ENCODE measurements around the gene B3GNT9. TPM values are rescaled to one million over a fixed set of nuclear protein-coding genes. Genes with fewer than 3 reads are reported as not detected.

Gene B3GNT9
- total RNA-seq, 4 donors from 2014 or later = 2.8 to 5.9 (median 4.6) TPM

- TF ChIP-seq, protein P1, sequence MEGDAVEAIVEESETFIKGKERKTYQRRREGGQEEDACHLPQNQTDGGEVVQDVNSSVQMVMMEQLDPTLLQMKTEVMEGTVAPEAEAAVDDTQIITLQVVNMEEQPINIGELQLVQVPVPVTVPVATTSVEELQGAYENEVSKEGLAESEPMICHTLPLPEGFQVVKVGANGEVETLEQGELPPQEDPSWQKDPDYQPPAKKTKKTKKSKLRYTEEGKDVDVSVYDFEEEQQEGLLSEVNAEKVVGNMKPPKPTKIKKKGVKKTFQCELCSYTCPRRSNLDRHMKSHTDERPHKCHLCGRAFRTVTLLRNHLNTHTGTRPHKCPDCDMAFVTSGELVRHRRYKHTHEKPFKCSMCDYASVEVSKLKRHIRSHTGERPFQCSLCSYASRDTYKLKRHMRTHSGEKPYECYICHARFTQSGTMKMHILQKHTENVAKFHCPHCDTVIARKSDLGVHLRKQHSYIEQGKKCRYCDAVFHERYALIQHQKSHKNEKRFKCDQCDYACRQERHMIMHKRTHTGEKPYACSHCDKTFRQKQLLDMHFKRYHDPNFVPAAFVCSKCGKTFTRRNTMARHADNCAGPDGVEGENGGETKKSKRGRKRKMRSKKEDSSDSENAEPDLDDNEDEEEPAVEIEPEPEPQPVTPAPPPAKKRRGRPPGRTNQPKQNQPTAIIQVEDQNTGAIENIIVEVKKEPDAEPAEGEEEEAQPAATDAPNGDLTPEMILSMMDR (IDR thresholded peaks at IDR 0.05; ENCODE audit: low read depth) = no peak
These were observed 8.1 kb upstream of the B3GNT9 start for GRCh38 chr16:67158637-67159600.

DNA sequence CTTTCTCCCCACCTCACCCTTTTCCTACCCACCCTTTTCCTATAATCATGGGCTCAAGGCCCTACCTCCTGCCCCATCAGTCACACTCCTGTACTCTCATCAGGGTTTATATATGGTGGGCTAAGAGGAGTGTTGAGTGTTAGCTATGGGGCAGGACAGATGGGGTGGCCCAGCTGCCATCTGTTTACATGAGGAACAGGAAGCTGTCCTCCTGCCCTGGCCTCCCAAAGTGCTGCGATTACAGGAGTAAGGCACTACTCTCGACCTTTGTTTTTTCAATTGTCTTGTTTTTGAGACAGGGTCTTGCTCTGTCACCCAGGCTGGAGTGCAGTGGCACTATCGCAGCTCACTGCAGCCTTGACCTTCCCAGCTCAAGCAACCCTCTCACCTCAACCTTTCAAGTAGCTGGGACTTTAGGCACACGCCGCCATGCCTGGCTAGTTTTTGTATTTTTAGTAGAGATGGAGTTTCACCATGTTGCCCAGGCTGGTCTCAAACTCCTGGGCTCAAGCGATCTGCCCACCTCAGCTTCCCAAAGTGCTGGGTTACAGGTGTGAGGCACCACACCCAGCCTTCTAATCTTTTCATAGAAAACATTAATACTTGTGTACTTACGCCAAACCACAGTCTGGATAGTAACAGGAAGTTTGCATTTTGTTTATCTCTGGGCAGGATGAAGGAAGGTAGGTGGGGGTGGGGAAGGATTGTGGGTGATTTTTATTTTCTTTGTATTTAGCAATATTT lies 7.3 kb upstream of the B3GNT9 start:
- TF ChIP-seq, protein P1 (IDR thresholded peaks at IDR 0.05; ENCODE audit: low read depth) = no peak

DNA sequence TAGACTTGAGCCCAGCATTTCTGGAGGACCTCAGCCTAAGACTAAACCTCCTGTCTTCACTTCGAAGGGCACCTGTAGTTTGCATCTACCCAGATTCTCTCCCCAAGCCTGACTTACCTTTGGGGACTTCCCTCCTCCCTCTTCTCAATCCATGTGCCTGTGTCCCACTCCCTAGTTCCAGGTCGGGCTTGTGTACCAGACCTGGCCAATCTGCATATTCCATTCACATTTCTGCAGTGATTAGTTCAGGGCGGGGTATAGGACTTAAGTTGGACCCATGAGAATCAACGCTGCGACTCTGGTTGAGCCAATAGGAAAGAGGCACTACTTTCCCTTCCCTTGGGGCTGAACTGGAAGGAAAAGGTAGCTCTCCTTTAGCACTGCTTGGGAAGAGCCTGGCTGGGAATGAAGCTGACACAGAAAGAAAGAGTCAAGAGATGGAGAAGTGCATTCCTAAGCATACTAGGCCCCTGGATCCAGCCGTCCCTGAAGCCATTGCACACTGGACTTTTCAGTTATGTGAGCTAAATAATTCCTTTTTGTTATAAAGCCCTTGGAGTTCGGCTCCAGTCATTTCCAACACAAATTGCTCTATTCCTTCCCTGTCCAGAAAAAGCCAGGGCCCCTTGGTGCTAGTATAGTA lies 6.4 kb upstream of the B3GNT9 start:
- TF ChIP-seq, protein P1 (IDR thresholded peaks at IDR 0.05; ENCODE audit: low read depth) = no peak

DNA sequence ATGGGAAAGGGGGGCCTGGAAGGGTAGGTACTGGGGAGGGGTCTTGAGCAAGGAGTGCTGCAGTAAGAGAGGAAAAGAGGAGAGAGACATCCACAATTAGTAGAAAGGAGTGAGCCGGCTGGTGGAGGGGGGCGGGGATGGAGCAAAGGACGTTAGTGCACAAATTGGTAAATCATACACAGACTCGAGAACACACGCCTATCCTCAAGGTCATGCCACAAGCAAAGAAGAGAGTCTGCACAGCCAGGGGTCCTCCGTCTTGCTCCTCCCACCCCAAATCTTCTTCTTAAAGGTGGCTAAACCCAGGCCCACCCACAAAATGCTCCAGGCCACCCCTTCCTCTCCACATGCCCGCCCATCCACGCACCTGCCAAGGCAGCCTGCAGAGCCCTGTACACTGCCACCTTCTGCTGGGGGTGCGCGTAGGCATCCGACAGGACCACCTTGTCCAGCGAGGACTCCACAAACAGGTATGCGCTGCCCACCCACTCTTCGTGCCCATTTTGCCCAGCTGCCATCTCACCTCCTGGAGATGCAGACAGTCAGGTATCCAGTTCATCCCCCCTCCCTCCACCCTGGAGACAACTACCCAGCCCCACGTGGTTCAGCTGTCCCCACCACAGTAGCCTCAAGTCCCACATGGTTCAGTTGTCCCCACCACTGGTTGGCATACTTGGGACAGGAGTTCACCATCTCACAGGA lies 5.5 kb upstream of the B3GNT9 start:
- TF ChIP-seq, protein P1 (IDR thresholded peaks at IDR 0.05; ENCODE audit: low read depth) = no peak

DNA sequence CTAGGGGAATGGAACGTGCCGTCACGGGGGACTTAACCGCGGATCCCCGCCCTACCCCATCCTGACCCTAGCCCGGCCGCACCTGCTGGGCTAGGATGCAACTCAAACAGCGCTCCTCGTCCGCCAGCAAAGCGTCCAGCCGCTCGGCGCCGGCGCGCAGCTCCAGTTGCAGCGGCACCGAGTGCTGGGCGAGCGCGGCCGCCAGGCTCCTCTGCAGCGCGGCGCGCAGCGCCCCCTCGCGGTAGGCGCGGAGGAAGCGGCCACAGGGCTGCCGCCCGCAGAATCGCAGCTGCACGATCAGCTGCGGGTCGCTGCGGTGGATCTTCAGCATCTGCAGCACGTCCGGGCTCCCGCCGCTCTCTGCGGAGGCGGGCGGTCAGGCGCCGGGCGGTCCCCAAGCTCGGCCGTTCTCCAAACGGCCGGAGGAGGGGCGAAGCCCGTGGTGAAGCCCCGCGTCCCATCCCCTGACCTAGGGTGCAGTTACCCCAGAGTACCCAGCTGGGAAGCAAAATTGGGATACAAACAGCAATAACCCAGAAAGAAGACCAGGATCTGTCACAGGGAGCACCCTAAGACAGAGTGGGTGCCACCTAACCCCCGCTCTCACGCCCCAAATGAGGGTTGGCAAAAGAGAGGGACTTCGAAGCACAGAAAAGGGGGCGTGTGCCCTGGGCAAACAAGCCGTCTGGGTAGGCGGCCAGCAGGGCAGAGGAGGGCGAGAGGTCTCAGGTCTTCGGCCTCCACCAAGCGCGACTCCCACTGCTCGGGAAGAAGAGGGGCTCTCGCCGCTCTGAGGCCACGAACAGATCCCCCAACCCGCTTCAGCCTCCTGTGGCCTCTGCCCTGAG lies 4.7 kb upstream of the B3GNT9 start:
- TF ChIP-seq, protein P1 (IDR thresholded peaks at IDR 0.05; ENCODE audit: low read depth) = no peak

GRCh38 chr16:67154578-67155294 lies 3.9 kb upstream of the B3GNT9 start:
- TF ChIP-seq, protein P1 (IDR thresholded peaks at IDR 0.05; ENCODE audit: low read depth) = no peak

All from subcutaneous adipose tissue (tissue), 4 donors.